ENCODE results near the gene MAML2. TPM values are rescaled to one million over a fixed set of nuclear protein-coding genes. Genes with fewer than 3 reads are reported as not detected.

MAML2 gene
- total RNA-seq, 1 experiment from 2014 or later: 28.3 TPM

- Histone ChIP-seq H3K27ac (peak overlapping the region; percentile 58; the same call in 1 of the 2 replicates), H3K4me3 (no peak overlapping the region), H3K4me2 (no peak overlapping the region), H3K9me2 (ENCODE audit: insufficient read depth) (no peaks in the 10 kb centered on the region; the same call in 1 of the 2 replicates), H3K4me1 (replicated peaks; ENCODE audit: insufficient read depth) (peaks cover 32% of the 10 kb centered on the region), H3F3A (ENCODE audit: insufficient read depth, low read depth) (peaks cover 32% of the 10 kb centered on the region), H3K9me3 (ENCODE audit: insufficient read depth, low read depth) (peaks cover 10% of the 10 kb centered on the region), H4K20me1 (ENCODE audit: insufficient read depth) (no peaks in the 10 kb centered on the region), H3K79me2 (ENCODE audit: low read depth) (no peaks in the 10 kb centered on the region), H3K27me3 (ENCODE audit: insufficient read depth, low read depth) (no peaks in the 10 kb centered on the region), H2AFZ (no peak overlapping the region), H3K36me3 (ENCODE audit: low read depth) (peaks cover 38% of the 10 kb centered on the region)
- TF ChIP-seq CTCF (conservative IDR thresholded peaks at IDR 0.05) (no peak), EZH2 (IDR thresholded peaks at IDR 0.05; ENCODE audit: low read depth) (no peak)
- no peak for DNase-seq
- intact Hi-C loops (cut with micrococcal nuclease; ENCODE audit: unreplicated experiment): loop anchor here (5.0 kb wide), 1 partner anchor 54 kb away; the partner anchor contains the start of gene MTMR2
- POLR2A ChIA-PET (ENCODE audit: unreplicated experiment): interaction anchor here (0.6 kb wide), 1 partner anchor 1182 kb away, joined by 7 read pairs; no protein-coding TSS in a partner anchor
- CTCF ChIA-PET: no interaction called here
- no TSS peak for BruUV-seq (replicated peaks)
Measured at GRCh38 chr11:95976550-95976949, 366.4 kb downstream of the MAML2 start.

GRCh38 chr11:95975343-95975742 is 367.7 kb downstream of the MAML2 start:
- Histone ChIP-seq H3K79me2 (ENCODE audit: low read depth) (no peaks in the 10 kb centered on the region), H3K9me2 (ENCODE audit: insufficient read depth) (no peaks in the 10 kb centered on the region; the same call in 1 of the 2 replicates), H3K36me3 (ENCODE audit: low read depth) (peaks cover 29% of the 10 kb centered on the region), H3K27me3 (ENCODE audit: insufficient read depth, low read depth) (no peaks in the 10 kb centered on the region), H3K4me2 (no peak overlapping the region), H3K27ac (no peak overlapping the region), H3F3A (ENCODE audit: insufficient read depth, low read depth) (peaks cover 32% of the 10 kb centered on the region), H2AFZ (no peak overlapping the region), H3K4me1 (replicated peaks; ENCODE audit: insufficient read depth) (peaks cover 32% of the 10 kb centered on the region), H4K20me1 (ENCODE audit: insufficient read depth) (no peaks in the 10 kb centered on the region), H3K9me3 (ENCODE audit: insufficient read depth, low read depth) (peaks cover 10% of the 10 kb centered on the region), H3K4me3 (no peak overlapping the region)
- TF ChIP-seq CTCF (conservative IDR thresholded peaks at IDR 0.05) (no peak), EZH2 (IDR thresholded peaks at IDR 0.05; ENCODE audit: low read depth) (no peak)
- POLR2A ChIA-PET (ENCODE audit: unreplicated experiment): interaction anchor here (0.6 kb wide), 1 partner anchor 185 kb away, joined by 8 read pairs; the partner anchor contains the start of gene CEP57
- intact Hi-C loops (cut with micrococcal nuclease; ENCODE audit: unreplicated experiment): loop anchor here (5.0 kb wide), 1 partner anchor 53 kb away; the partner anchor contains the start of gene MTMR2
- CTCF ChIA-PET: no interaction called here
- peak in 1 of 2 experiments; percentile 26 for DNase-seq
- no TSS peak for BruUV-seq (replicated peaks)

- no peak for TF ChIP-seq CTCF (conservative IDR thresholded peaks at IDR 0.05)
- no peak for TF ChIP-seq EZH2 (IDR thresholded peaks at IDR 0.05; ENCODE audit: low read depth)
- Histone ChIP-seq H3K27ac (no peak overlapping the region), H3K27me3 (ENCODE audit: insufficient read depth, low read depth) (no peaks in the 10 kb centered on the region), H3K9me3 (ENCODE audit: insufficient read depth, low read depth) (peaks cover 10% of the 10 kb centered on the region), H3K9me2 (ENCODE audit: insufficient read depth) (no peaks in the 10 kb centered on the region), H3K79me2 (ENCODE audit: low read depth) (no peaks in the 10 kb centered on the region), H3K36me3 (ENCODE audit: low read depth) (peaks cover 13% of the 10 kb centered on the region; the same call in 1 of the 2 replicates), H3K4me2 (no peak overlapping the region), H3K4me3 (no peak overlapping the region), H4K20me1 (ENCODE audit: insufficient read depth) (no peaks in the 10 kb centered on the region), H2AFZ (no peak overlapping the region), H3F3A (ENCODE audit: insufficient read depth, low read depth) (peaks cover 13% of the 10 kb centered on the region), H3K4me1 (replicated peaks; ENCODE audit: insufficient read depth) (peaks cover 8% of the 10 kb centered on the region; the same call in 1 of the 2 replicates)
- peak in 1 of 2 experiments; percentile 1 for DNase-seq
- POLR2A ChIA-PET (ENCODE audit: unreplicated experiment): no interaction called here
- no TSS peak for BruUV-seq (replicated peaks)
- intact Hi-C loops (cut with micrococcal nuclease; ENCODE audit: unreplicated experiment): no loop called here
- CTCF ChIA-PET: no interaction called here
Measured at GRCh38 chr11:95972060-95972459, 370.9 kb downstream of the MAML2 start.

All from PC-9 (cell line).